Neural cell (in vitro differentiated cells): ENCODE measurements around the gene CELSR3. TPM values are rescaled to one million over a fixed set of nuclear protein-coding genes. Genes with fewer than 3 reads are reported as not detected.

Source experiments
- H2AFZ ChIP-seq: fragments of 200-600, 300-800 bp; sonication (generic), shearing (Covaris generic); 2 replicates; pipeline ENCODE4 v1.6.0; 2014; ENCODE audit warnings: low read depth, mild to moderate bottlenecking, antibody characterized with exemption, low read length, moderate library complexity
- H3F3A ChIP-seq: fragments of 200-600 bp; shearing (Covaris generic); 2 replicates; pipeline ENCODE4 v1.6.1; 2016; ENCODE audit warnings: mild to moderate bottlenecking, moderate library complexity, mixed read lengths, antibody characterized with exemption, low read length; ENCODE audit not compliant: insufficient read depth, poor library complexity, severe bottlenecking
- H3K27ac ChIP-seq: fragments of 200-600, 300-800 bp; sonication (generic), shearing (Covaris generic); 2 replicates; pipeline ENCODE4 v1.5.1; 2014; ENCODE audit warnings: mild to moderate bottlenecking, low read length, moderate library complexity
- H3K27me3 ChIP-seq: fragments of 300-800, 200-600 bp; sonication (generic), shearing (Covaris generic); 2 replicates; pipeline ENCODE4 v1.6.0; 2014; ENCODE audit warnings: mild to moderate bottlenecking, low read depth, low read length, moderate library complexity; ENCODE audit not compliant: insufficient read depth
- H3K36me3 ChIP-seq: fragments of 300-800, 200-600 bp; sonication (generic), shearing (Covaris generic); 2 replicates; pipeline ENCODE4 v1.5.1; 2014; ENCODE audit warnings: mild to moderate bottlenecking, antibody characterized with exemption, low read length, moderate library complexity; ENCODE audit not compliant: insufficient read depth
- H3K4me2 ChIP-seq: fragments of 300-800, 200-600 bp; sonication (generic), shearing (Covaris generic); 2 replicates; pipeline ENCODE4 v1.6.0; 2014; ENCODE audit warnings: mild to moderate bottlenecking, low read length
- H3K4me3 ChIP-seq: fragments of 300-800, 200-600 bp; sonication (generic), shearing (Covaris generic); 2 replicates; pipeline ENCODE4 v1.5.1; 2014; ENCODE audit warnings: mild to moderate bottlenecking, low read length, moderate library complexity
- H3K79me2 ChIP-seq: fragments of 200-600 bp; shearing (Covaris generic); replicated peaks from 2 replicates; pipeline ENCODE4 v1.6.0; 2014; ENCODE audit warnings: mild to moderate bottlenecking, low read length, moderate library complexity; ENCODE audit not compliant: insufficient read depth
- H3K9ac ChIP-seq: fragments of 300-800, 200-600 bp; sonication (generic), shearing (Covaris generic); 2 replicates; pipeline ENCODE4 v1.6.1; 2016; ENCODE audit warnings: mild to moderate bottlenecking, low read length, mixed read lengths
- H3K9me2 ChIP-seq: fragments of 200-600 bp; shearing (Covaris generic); 2 replicates; pipeline ENCODE4 v1.6.1; 2016; ENCODE audit warnings: mild to moderate bottlenecking, low read length, mixed read lengths; ENCODE audit not compliant: insufficient read depth
- H3K9me3 ChIP-seq: fragments of 200-600, 300-800 bp; sonication (generic), shearing (Covaris generic); 2 replicates; pipeline ENCODE4 v1.6.1; 2016; ENCODE audit warnings: mild to moderate bottlenecking, mixed run types, low read length, moderate library complexity, mixed read lengths
- H4K20me1 ChIP-seq: fragments of 200-600 bp; shearing (Covaris generic); 2 replicates; pipeline ENCODE4 v1.6.1; 2016; ENCODE audit warnings: mild to moderate bottlenecking, mixed run types; ENCODE audit not compliant: insufficient read depth
- EP300 ChIP-seq: fragments of 450-650 bp; conservative IDR thresholded peaks from 2 replicates; pipeline ENCODE4 v1.6.1; 2014; ENCODE audit warnings: antibody characterized with exemption, mild to moderate bottlenecking, moderate library complexity; ENCODE audit not compliant: poor library complexity, severe bottlenecking
- EZH2 ChIP-seq: fragments of 200-600, 300-800 bp; shearing (Covaris generic), sonication (generic); IDR thresholded peaks from 2 replicates; pipeline ENCODE4 v1.6.1; 2014; ENCODE audit warnings: antibody characterized with exemption, low read length, borderline replicate concordance, mild to moderate bottlenecking; ENCODE audit not compliant: insufficient read depth, poor library complexity, severe bottlenecking
- MXI1 ChIP-seq: fragments of 450-650 bp; conservative IDR thresholded peaks from 2 replicates; pipeline ENCODE4 v1.6.1; 2014; ENCODE audit warnings: antibody characterized with exemption, mild to moderate bottlenecking; ENCODE audit not compliant: poor library complexity, severe bottlenecking
- POLR2AphosphoS5 ChIP-seq: IDR thresholded peaks from 2 replicates; pipeline ENCODE4 v1.6.1; 2012
- RAD21 ChIP-seq: fragments of 450-650 bp; conservative IDR thresholded peaks from 2 replicates; pipeline ENCODE4 v1.6.1; 2014; ENCODE audit warnings: antibody characterized with exemption, mild to moderate bottlenecking, moderate library complexity
- SMC3 ChIP-seq: fragments of 450-650 bp; conservative IDR thresholded peaks from 2 replicates; pipeline ENCODE4 v1.6.1; 2014; ENCODE audit warnings: antibody characterized with exemption, mild to moderate bottlenecking, moderate library complexity; ENCODE audit not compliant: poor library complexity
- TAF1 ChIP-seq: IDR thresholded peaks from 2 replicates; pipeline ENCODE4 v1.6.1; 2012; ENCODE audit warnings: low read depth
- polyA plus RNA-seq: library from polyadenylated mRNA; depleted of rRNA; stranded (reverse); fragments of >200 nt; gene quantifications from 2 replicates; pipeline ENCODE4 v1.2.3, GENCODE V29; 2014
- TF ChIP-seq, protein P1 (sequence below): fragments of 450-650 bp; IDR thresholded peaks from 2 replicates; pipeline ENCODE4 v1.5.1; 2014; ENCODE audit warnings: antibody characterized with exemption, mild to moderate bottlenecking, moderate library complexity; ENCODE audit not compliant: poor library complexity, severe bottlenecking
- TF ChIP-seq, protein P2 (sequence below): IDR thresholded peaks from 2 replicates; pipeline ENCODE4 v1.6.1; 2012; ENCODE audit warnings: borderline replicate concordance

The CELSR3 gene
- polyA plus RNA-seq, 1 donor from 2014 or later, result 54.9 TPM

- H4K20me1 ChIP-seq, result no peaks in the 10 kb centered on the region
- H3K4me3 ChIP-seq, result no peak within 1 kb of the TSS
- no peaks in the 10 kb centered on the region for H3K9me2 ChIP-seq
- no peak within 1 kb of the TSS for H3K9ac ChIP-seq
- no peaks in the 10 kb centered on the region for H3K27me3 ChIP-seq
- no peak within 1 kb of the TSS for H2AFZ ChIP-seq
- no peaks in the 10 kb centered on the region for H3K79me2 ChIP-seq
- no peaks in the 10 kb centered on the region for H3F3A ChIP-seq
- no peak within 1 kb of the TSS for H3K27ac ChIP-seq
- no peak for TF ChIP-seq EP300
- no peak for TF ChIP-seq POLR2AphosphoS5
- no peak for TF ChIP-seq SMC3
- TF ChIP-seq, protein P1, sequence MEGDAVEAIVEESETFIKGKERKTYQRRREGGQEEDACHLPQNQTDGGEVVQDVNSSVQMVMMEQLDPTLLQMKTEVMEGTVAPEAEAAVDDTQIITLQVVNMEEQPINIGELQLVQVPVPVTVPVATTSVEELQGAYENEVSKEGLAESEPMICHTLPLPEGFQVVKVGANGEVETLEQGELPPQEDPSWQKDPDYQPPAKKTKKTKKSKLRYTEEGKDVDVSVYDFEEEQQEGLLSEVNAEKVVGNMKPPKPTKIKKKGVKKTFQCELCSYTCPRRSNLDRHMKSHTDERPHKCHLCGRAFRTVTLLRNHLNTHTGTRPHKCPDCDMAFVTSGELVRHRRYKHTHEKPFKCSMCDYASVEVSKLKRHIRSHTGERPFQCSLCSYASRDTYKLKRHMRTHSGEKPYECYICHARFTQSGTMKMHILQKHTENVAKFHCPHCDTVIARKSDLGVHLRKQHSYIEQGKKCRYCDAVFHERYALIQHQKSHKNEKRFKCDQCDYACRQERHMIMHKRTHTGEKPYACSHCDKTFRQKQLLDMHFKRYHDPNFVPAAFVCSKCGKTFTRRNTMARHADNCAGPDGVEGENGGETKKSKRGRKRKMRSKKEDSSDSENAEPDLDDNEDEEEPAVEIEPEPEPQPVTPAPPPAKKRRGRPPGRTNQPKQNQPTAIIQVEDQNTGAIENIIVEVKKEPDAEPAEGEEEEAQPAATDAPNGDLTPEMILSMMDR, result no peak
- TF ChIP-seq RAD21, result no peak
- no peak for TF ChIP-seq TAF1
- TF ChIP-seq, protein P2, sequence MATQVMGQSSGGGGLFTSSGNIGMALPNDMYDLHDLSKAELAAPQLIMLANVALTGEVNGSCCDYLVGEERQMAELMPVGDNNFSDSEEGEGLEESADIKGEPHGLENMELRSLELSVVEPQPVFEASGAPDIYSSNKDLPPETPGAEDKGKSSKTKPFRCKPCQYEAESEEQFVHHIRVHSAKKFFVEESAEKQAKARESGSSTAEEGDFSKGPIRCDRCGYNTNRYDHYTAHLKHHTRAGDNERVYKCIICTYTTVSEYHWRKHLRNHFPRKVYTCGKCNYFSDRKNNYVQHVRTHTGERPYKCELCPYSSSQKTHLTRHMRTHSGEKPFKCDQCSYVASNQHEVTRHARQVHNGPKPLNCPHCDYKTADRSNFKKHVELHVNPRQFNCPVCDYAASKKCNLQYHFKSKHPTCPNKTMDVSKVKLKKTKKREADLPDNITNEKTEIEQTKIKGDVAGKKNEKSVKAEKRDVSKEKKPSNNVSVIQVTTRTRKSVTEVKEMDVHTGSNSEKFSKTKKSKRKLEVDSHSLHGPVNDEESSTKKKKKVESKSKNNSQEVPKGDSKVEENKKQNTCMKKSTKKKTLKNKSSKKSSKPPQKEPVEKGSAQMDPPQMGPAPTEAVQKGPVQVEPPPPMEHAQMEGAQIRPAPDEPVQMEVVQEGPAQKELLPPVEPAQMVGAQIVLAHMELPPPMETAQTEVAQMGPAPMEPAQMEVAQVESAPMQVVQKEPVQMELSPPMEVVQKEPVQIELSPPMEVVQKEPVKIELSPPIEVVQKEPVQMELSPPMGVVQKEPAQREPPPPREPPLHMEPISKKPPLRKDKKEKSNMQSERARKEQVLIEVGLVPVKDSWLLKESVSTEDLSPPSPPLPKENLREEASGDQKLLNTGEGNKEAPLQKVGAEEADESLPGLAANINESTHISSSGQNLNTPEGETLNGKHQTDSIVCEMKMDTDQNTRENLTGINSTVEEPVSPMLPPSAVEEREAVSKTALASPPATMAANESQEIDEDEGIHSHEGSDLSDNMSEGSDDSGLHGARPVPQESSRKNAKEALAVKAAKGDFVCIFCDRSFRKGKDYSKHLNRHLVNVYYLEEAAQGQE, result no peak
- TF ChIP-seq MXI1, result no peak
- no peak for TF ChIP-seq EZH2
- H3K36me3 ChIP-seq, result no peaks in the 10 kb centered on the region
- no peaks in the 10 kb centered on the region for H3K9me3 ChIP-seq
- no peak within 1 kb of the TSS for H3K4me2 ChIP-seq
Measured at GRCh38 chr3:48621461-48621869, 41.2 kb downstream of the CELSR3 start, which contains the start of gene TMEM89. TSS of gene TMEM89 (minus strand) at chr3:48621769. CDS start at chr3:48621756, 13 bp downstream.

- no peaks in the 10 kb centered on the region for H3F3A ChIP-seq
- no peaks in the 10 kb centered on the region for H4K20me1 ChIP-seq
- H3K4me3 ChIP-seq, result no peak overlapping the region
- H3K9me3 ChIP-seq, result no peaks in the 10 kb centered on the region
- no peaks in the 10 kb centered on the region for H3K9me2 ChIP-seq
- no peaks in the 10 kb centered on the region for H3K36me3 ChIP-seq
- TF ChIP-seq EZH2, result no peak
- TF ChIP-seq, protein P2, result no peak
- TF ChIP-seq, protein P1, result no peak
- TF ChIP-seq TAF1, result no peak
- TF ChIP-seq RAD21, result no peak
- no peak for TF ChIP-seq SMC3
- TF ChIP-seq EP300, result no peak
- no peak for TF ChIP-seq MXI1
- H3K27me3 ChIP-seq, result no peaks in the 10 kb centered on the region
- no peaks in the 10 kb centered on the region for H3K79me2 ChIP-seq
- H2AFZ ChIP-seq, result no peak overlapping the region
- no peak overlapping the region for H3K9ac ChIP-seq
- no peak overlapping the region for H3K4me2 ChIP-seq
- no peak overlapping the region for H3K27ac ChIP-seq
Measured at GRCh38 chr3:48619541-48620524, 42.9 kb downstream of the CELSR3 start.
